ENCODE data around the gene ITIH4.
"Not testable (repeated sequence)": the region's sequence is repeated elsewhere in the genome, so short reads cannot be mapped to it uniquely, and the experiment has no call there.

Gene ITIH4

GRCh38 chr3:52779837-52780585, 50.5 kb downstream of the ITIH4 start:
- DNase-seq, result no peak

GRCh38 chr3:52779011-52779836, 51.2 kb downstream of the ITIH4 start:
- DNase-seq, result no peak

GRCh38 chr3:52777959-52778805, 52.3 kb downstream of the ITIH4 start:
- DNase-seq, result no peak

GRCh38 chr3:52777127-52777958, 53.1 kb downstream of the ITIH4 start, which contains the start of gene ITIH1:
ITIH1 (plus strand) TSS chr3:52777599; CDS start chr3:52777616, 17 bp downstream.
- no peak for DNase-seq

- not testable (repeated sequence) for DNase-seq
Measured at GRCh38 chr3:52776486-52776885, 54.0 kb downstream of the ITIH4 start.

GRCh38 chr3:52775877-52776276, 54.6 kb downstream of the ITIH4 start:
- DNase-seq, result no peak

- no peak for DNase-seq
Measured at GRCh38 chr3:52774901-52775864, 55.3 kb downstream of the ITIH4 start.

- no peak for DNase-seq
Measured at GRCh38 chr3:52774066-52774713, 56.3 kb downstream of the ITIH4 start.

GRCh38 chr3:52773361-52774065, 57.0 kb downstream of the ITIH4 start:
- no peak for DNase-seq

- peak; percentile 10 for DNase-seq
Measured at GRCh38 chr3:52771702-52772101, 58.8 kb downstream of the ITIH4 start.

GRCh38 chr3:52771334-52771681, 59.2 kb downstream of the ITIH4 start:
- no peak for DNase-seq

GRCh38 chr3:52770496-52771333, 59.8 kb downstream of the ITIH4 start, which contains the start of gene NEK4:
NEK4 (minus strand) TSS chr3:52770940; CDS start chr3:52770746, 194 bp downstream.
- peak; percentile 96 for DNase-seq

- peak; percentile 33 for DNase-seq
Measured at GRCh38 chr3:52769786-52770455, 60.6 kb downstream of the ITIH4 start.

GRCh38 chr3:52763466-52763865, 67.0 kb downstream of the ITIH4 start:
- no peak for DNase-seq
